Measurements from ENCODE around the gene RAB20. TPM values are rescaled to one million over a fixed set of nuclear protein-coding genes. Genes with fewer than 3 reads are reported as not detected.

RAB20 gene
- total and polyA plus RNA-seq, 2 donors (not counting 1 experiment from before 2014, with no cell fraction given), result 2.4 to 4.6 TPM

GRCh38 chr13:110581506-110582185 lies 20.1 kb upstream of the RAB20 start:
- no peak overlapping the region for H3K4me2 ChIP-seq (replicated peaks; ENCODE audit: low read depth, low read length, poor library complexity, severe bottlenecking)
- Mint-ChIP-seq H3K4me1 (peaks cover 1% of the 10 kb centered on the region), H3K27me3 (peaks cover 28% of the 10 kb centered on the region), H3K9me3 (ENCODE audit: insufficient read depth) (no peaks in the 10 kb centered on the region), H3K4me3 (no peak overlapping the region), H3K27ac (no peak overlapping the region)
- TF ChIP-seq CTCF (IDR thresholded peaks at IDR 0.05), result no peak
- no peak for TF ChIP-seq EZH2 (IDR thresholded peaks at IDR 0.05; ENCODE audit: borderline replicate concordance, insufficient read depth, low read depth, low read length, poor library complexity, severe bottlenecking)
- no peak overlapping the region for H3K4me3 ChIP-seq (ENCODE audit: control extremely low read depth in 1 of 5, extremely low read depth in 1 of 5, insufficient read depth in 1 of 5, low read depth in 2 of 5, low read length in 4 of 5)
- intact Hi-C loops (cut with micrococcal nuclease), result no loop called here
- no peaks in the 10 kb centered on the region for H3K79me2 ChIP-seq (ENCODE audit: control insufficient read depth, insufficient read depth, low read length)
- H2AFZ ChIP-seq (ENCODE audit: insufficient read depth, low read depth, low read length, poor library complexity, severe bottlenecking), result no peak overlapping the region
- H4K20me1 ChIP-seq (ENCODE audit: control insufficient read depth, insufficient read depth, low read length, poor library complexity, severe bottlenecking), result no peaks in the 10 kb centered on the region
- CTCF ChIA-PET, result no interaction called here
- POLR2A ChIA-PET, result no interaction called here
- no peak for DNase-seq
- H3K9ac ChIP-seq (ENCODE audit: low read length), result no peak overlapping the region
- H3K27me3 ChIP-seq (replicated peaks in 1 of 4; ENCODE audit: control extremely low read depth in 1 of 4, control insufficient read depth in 3 of 4, insufficient read depth in 4 of 4, low read length in 3 of 4), result no peaks in the 10 kb centered on the region
- no peaks in the 10 kb centered on the region for H3K9me3 ChIP-seq (ENCODE audit: control extremely low read depth in 1 of 3, control insufficient read depth in 2 of 3, insufficient read depth in 1 of 3, low read length in 2 of 3)
- H3K4me1 ChIP-seq (ENCODE audit: control insufficient read depth in 2 of 2, insufficient read depth in 2 of 2, low read length in 2 of 2), result no peaks in the 10 kb centered on the region
- no peaks in the 10 kb centered on the region for H3K36me3 ChIP-seq (replicated peaks in 1 of 2; ENCODE audit: control extremely low read depth in 1 of 2, control insufficient read depth in 1 of 2, extremely low read depth in 1 of 2, insufficient read depth in 2 of 2, low read length in 1 of 2)
- WGBS (ENCODE audit: insufficient coverage), result 83% methylated on average over 11 of the region's 14 CpGs
- H3K27ac ChIP-seq (ENCODE audit: low read length in 2 of 2), result no peak overlapping the region
- ATAC-seq (ENCODE audit: low read depth), result no peak

DNA sequence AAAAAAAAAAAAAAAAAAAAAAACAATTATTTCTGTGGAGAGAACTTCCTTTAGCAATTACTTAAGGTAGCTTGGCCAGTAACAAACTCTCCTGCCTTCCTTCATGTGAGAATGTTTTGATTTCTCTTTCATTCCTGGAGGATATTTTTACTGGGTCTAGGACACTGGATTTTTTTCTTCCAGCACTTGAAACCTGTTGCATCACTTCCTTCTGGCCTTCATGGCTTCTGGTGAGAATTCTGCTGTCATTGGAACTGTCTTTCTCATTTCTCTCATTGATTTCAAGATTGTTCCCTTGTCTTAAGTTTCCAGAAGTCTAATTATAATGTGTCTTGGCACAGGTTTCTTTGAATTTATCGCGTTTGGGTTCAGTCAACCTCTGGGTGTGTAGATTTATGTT lies 19.3 kb upstream of the RAB20 start:
- no peak overlapping the region for H3K27ac ChIP-seq (ENCODE audit: low read length in 2 of 2)
- Mint-ChIP-seq H3K9me3 (ENCODE audit: insufficient read depth) (no peaks in the 10 kb centered on the region), H3K27ac (no peak overlapping the region), H3K27me3 (peaks cover 30% of the 10 kb centered on the region), H3K4me1 (peaks cover 6% of the 10 kb centered on the region), H3K4me3 (no peak overlapping the region)
- WGBS (ENCODE audit: insufficient coverage), result no CpG with 5 or more reads among the region's 2 CpGs
- no peak overlapping the region for H3K4me3 ChIP-seq (ENCODE audit: control extremely low read depth in 1 of 5, extremely low read depth in 1 of 5, insufficient read depth in 1 of 5, low read depth in 2 of 5, low read length in 4 of 5)
- ATAC-seq (ENCODE audit: low read depth) (no peak), DNase-seq (no peak)
- no peak overlapping the region for H3K4me2 ChIP-seq (replicated peaks; ENCODE audit: low read depth, low read length, poor library complexity, severe bottlenecking)
- ChIA-PET CTCF (no interaction called here), POLR2A (no interaction called here)
- H3K9ac ChIP-seq (ENCODE audit: low read length), result no peak overlapping the region
- intact Hi-C loops (cut with micrococcal nuclease), result no loop called here
- H3K4me1 ChIP-seq (ENCODE audit: control insufficient read depth in 2 of 2, insufficient read depth in 2 of 2, low read length in 2 of 2), result peaks cover 5% of the 10 kb centered on the region in 2 donors
- no peaks in the 10 kb centered on the region for H3K36me3 ChIP-seq (replicated peaks in 1 of 2; ENCODE audit: control extremely low read depth in 1 of 2, control insufficient read depth in 1 of 2, extremely low read depth in 1 of 2, insufficient read depth in 2 of 2, low read length in 1 of 2)
- no peaks in the 10 kb centered on the region for H4K20me1 ChIP-seq (ENCODE audit: control insufficient read depth, insufficient read depth, low read length, poor library complexity, severe bottlenecking)
- H3K79me2 ChIP-seq (ENCODE audit: control insufficient read depth, insufficient read depth, low read length), result no peaks in the 10 kb centered on the region
- no peak overlapping the region for H2AFZ ChIP-seq (ENCODE audit: insufficient read depth, low read depth, low read length, poor library complexity, severe bottlenecking)
- H3K27me3 ChIP-seq (replicated peaks in 1 of 4; ENCODE audit: control extremely low read depth in 1 of 4, control insufficient read depth in 3 of 4, insufficient read depth in 4 of 4, low read length in 3 of 4), result no peaks in the 10 kb centered on the region
- TF ChIP-seq CTCF (IDR thresholded peaks at IDR 0.05) (no peak), EZH2 (IDR thresholded peaks at IDR 0.05; ENCODE audit: borderline replicate concordance, insufficient read depth, low read depth, low read length, poor library complexity, severe bottlenecking) (no peak)
- no peaks in the 10 kb centered on the region for H3K9me3 ChIP-seq (ENCODE audit: control extremely low read depth in 1 of 3, control insufficient read depth in 2 of 3, insufficient read depth in 1 of 3, low read length in 2 of 3)
